Measurements from ENCODE around the gene KPTN. TPM values are rescaled to one million over a fixed set of nuclear protein-coding genes. Genes with fewer than 3 reads are reported as not detected.

KPTN gene
- total and polyA plus RNA-seq, 7 donors, result 3.8 to 21.5 (median 8.2) TPM

- no peak for DNase-seq
- Histone ChIP-seq H3K27me3 (ENCODE audit: insufficient read depth in 3 of 3, low read length in 2 of 3) (peaks cover 0 to 60% (median 8%) of the 10 kb centered on the region in 3 donors), H3K36me3 (ENCODE audit: insufficient read depth in 1 of 2, low read depth in 1 of 2) (no peaks in the 10 kb centered on the region), H3K27ac (no peak overlapping the region), H3K4me1 (no peaks in the 10 kb centered on the region), H3K4me3 (no peak overlapping the region), H3K9me3 (no peaks in the 10 kb centered on the region)
- intact Hi-C loops (cut with DNase I), result loop anchor here (1.0 to 5.0 kb wide), 5 partner anchors 46 to 271 kb away; partner anchors contain the start of genes KPTN (in 1 of the 2) and NAPA (in 1 of the 2)
- peak in 1 of 4 donors; percentile 7 for ATAC-seq
- 64 to 78% (median 74%) methylated on average over 6 of the region's 6 CpGs for WGBS, 3 donors
- TF ChIP-seq, protein P1, sequence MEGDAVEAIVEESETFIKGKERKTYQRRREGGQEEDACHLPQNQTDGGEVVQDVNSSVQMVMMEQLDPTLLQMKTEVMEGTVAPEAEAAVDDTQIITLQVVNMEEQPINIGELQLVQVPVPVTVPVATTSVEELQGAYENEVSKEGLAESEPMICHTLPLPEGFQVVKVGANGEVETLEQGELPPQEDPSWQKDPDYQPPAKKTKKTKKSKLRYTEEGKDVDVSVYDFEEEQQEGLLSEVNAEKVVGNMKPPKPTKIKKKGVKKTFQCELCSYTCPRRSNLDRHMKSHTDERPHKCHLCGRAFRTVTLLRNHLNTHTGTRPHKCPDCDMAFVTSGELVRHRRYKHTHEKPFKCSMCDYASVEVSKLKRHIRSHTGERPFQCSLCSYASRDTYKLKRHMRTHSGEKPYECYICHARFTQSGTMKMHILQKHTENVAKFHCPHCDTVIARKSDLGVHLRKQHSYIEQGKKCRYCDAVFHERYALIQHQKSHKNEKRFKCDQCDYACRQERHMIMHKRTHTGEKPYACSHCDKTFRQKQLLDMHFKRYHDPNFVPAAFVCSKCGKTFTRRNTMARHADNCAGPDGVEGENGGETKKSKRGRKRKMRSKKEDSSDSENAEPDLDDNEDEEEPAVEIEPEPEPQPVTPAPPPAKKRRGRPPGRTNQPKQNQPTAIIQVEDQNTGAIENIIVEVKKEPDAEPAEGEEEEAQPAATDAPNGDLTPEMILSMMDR (IDR thresholded peaks at IDR 0.05), result no peak
These were observed 48.1 kb downstream of the KPTN start for GRCh38 chr19:47435883-47436417.

GRCh38 chr19:47435196-47435595 is 48.8 kb downstream of the KPTN start:
- no peaks in the 10 kb centered on the region for H3K36me3 ChIP-seq (ENCODE audit: insufficient read depth in 1 of 2, low read depth in 1 of 2)
- H3K9me3 ChIP-seq, result no peaks in the 10 kb centered on the region
- no peak overlapping the region for H3K4me3 ChIP-seq
- H3K27me3 ChIP-seq (ENCODE audit: insufficient read depth in 3 of 3, low read length in 2 of 3), result peaks cover 0 to 64% (median 8%) of the 10 kb centered on the region in 3 donors
- TF ChIP-seq, protein P1 (IDR thresholded peaks at IDR 0.05), result no peak
- no peak overlapping the region for H3K27ac ChIP-seq
- peaks cover 3% of the 10 kb centered on the region for H3K4me1 ChIP-seq
- DNase-seq, result no peak
- 51 to 55% (median 53%) methylated on average over 14 to 16 of the region's 16 CpGs for WGBS, 3 donors
- intact Hi-C loops (cut with DNase I), result loop anchor here in 1 of 2 donors (1.0 to 5.0 kb wide), 2 partner anchors 47 to 272 kb away; partner anchors contain the start of gene KPTN
- ATAC-seq, result no peak

- intact Hi-C loops (cut with DNase I), result no loop called here
- no peak for ATAC-seq
- Histone ChIP-seq H3K36me3 (ENCODE audit: insufficient read depth in 1 of 2, low read depth in 1 of 2) (no peaks in the 10 kb centered on the region), H3K4me3 (no peak overlapping the region), H3K27me3 (ENCODE audit: insufficient read depth in 3 of 3, low read length in 2 of 3) (peaks cover 0 to 73% (median 16%) of the 10 kb centered on the region in 3 donors), H3K4me1 (peaks cover 7% of the 10 kb centered on the region), H3K27ac (no peak overlapping the region), H3K9me3 (no peaks in the 10 kb centered on the region)
- whole genome bisulfite sequencing, 3 donors, result 67 to 76% (median 71%) methylated on average over 7 of the region's 7 CpGs
- peak in 1 of 2 donors; percentile 10 for DNase-seq
- TF ChIP-seq, protein P1 (IDR thresholded peaks at IDR 0.05), result no peak
These were observed 49.9 kb downstream of the KPTN start for GRCh38 chr19:47434088-47434487.

DNA sequence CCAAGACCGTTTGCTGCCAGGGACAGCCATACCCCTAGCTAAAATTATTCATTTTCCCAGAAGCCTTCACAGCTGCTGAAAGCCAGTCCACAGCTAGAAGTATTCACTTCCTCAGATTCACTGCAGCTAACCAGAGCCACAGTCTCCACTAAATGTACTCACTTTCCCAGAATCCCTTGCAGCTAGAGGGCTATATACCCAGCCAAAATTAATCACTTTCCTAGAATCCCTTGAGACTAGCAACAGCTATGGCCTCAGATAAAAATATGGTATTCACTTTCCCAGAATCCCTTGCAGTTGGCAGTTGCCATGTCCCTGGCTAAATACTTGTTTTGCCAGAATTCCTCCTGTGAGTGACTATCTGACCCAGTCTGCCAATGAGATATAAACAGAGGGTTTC is 50.9 kb downstream of the KPTN start:
- peaks cover 7% of the 10 kb centered on the region for H3K4me1 ChIP-seq
- no peak for DNase-seq
- no peak for ATAC-seq
- no peak overlapping the region for H3K4me3 ChIP-seq
- H3K36me3 ChIP-seq (ENCODE audit: insufficient read depth in 1 of 2, low read depth in 1 of 2), result no peaks in the 10 kb centered on the region
- TF ChIP-seq, protein P1 (IDR thresholded peaks at IDR 0.05), result no peak
- intact Hi-C loops (cut with DNase I), result no loop called here
- WGBS, 3 donors, result 17 to 26% (median 20%) methylated on average over 1 of the region's 1 CpG
- H3K27me3 ChIP-seq (ENCODE audit: insufficient read depth in 3 of 3, low read length in 2 of 3), result peaks cover 0 to 75% (median 18%) of the 10 kb centered on the region in 3 donors
- H3K9me3 ChIP-seq, result no peaks in the 10 kb centered on the region
- H3K27ac ChIP-seq, result no peak overlapping the region

- Histone ChIP-seq H3K4me3 (no peak overlapping the region), H3K27ac (no peak overlapping the region), H3K4me1 (peaks cover 7% of the 10 kb centered on the region), H3K27me3 (ENCODE audit: insufficient read depth in 3 of 3, low read length in 2 of 3) (peaks cover 0 to 72% (median 18%) of the 10 kb centered on the region in 3 donors), H3K9me3 (no peaks in the 10 kb centered on the region), H3K36me3 (ENCODE audit: insufficient read depth in 1 of 2, low read depth in 1 of 2) (no peaks in the 10 kb centered on the region)
- DNase-seq, result no peak
- intact Hi-C loops (cut with DNase I), result no loop called here
- TF ChIP-seq, protein P1 (IDR thresholded peaks at IDR 0.05), result no peak
- ATAC-seq, result no peak
These were observed 51.5 kb downstream of the KPTN start for GRCh38 chr19:47432499-47432898.
